ENCODE data around the gene C1QTNF5.

- TF ChIP-seq CTCF (IDR thresholded peaks at IDR 0.05) = peak; percentile 90
- TF ChIP-seq JUNB (IDR thresholded peaks at IDR 0.05) = no peak
- no peak for TF ChIP-seq ELK1 (IDR thresholded peaks at IDR 0.05; ENCODE audit: low read depth, low read length)
- TF ChIP-seq POLR2A (IDR thresholded peaks at IDR 0.05; ENCODE audit: low read length) = no peak
- TF ChIP-seq E2F6 (IDR thresholded peaks at IDR 0.05; ENCODE audit: borderline replicate concordance, low read depth) = peak; percentile 39; the same call in 1 of the 2 replicates
- no peak for TF ChIP-seq EP300 (IDR thresholded peaks at IDR 0.05)
- TF ChIP-seq ZC3H11A (IDR thresholded peaks at IDR 0.05) = no peak
- TF ChIP-seq RNF2 (IDR thresholded peaks at IDR 0.05; ENCODE audit: borderline replicate concordance, low read depth) = no peak
- TF ChIP-seq ZNF302 (CRISPR knock-in tag; IDR thresholded peaks at IDR 0.05) = no peak
- TF ChIP-seq RAD21 (conservative IDR thresholded peaks at IDR 0.05 in 1 of 2, IDR thresholded peaks at IDR 0.05 in 1 of 2) = peak; percentile 60 to 79
- no peak for TF ChIP-seq CEBPB (IDR thresholded peaks at IDR 0.05)
These were observed 15.8 kb upstream of the C1QTNF5 start for GRCh38 chr11:119356349-119357031.
